IMR-90 (cell line): ENCODE measurements around the gene ESRRG. TPM values are rescaled to one million over a fixed set of nuclear protein-coding genes. Genes with fewer than 3 reads are reported as not detected.

Experiments
- ATAC-seq: fragments of 200-7000 bp; cut with Tn5 transposase; 2 replicates; pipeline ENCODE4 v1.9.1; 2020; ENCODE audit warnings: low read depth, mild to moderate bottlenecking, moderate library complexity
- BruUV-seq: library from RNA; stranded (reverse); fragments of 400-500 nt; replicated peaks from 2 replicates; lab custom pipeline; 2021; lab: Mats Ljungman, UMichigan
- CTCF ChIA-PET: fragments of 300-600 bp; formaldehyde crosslinking; extraction: SDS; loops from one replicate; lab custom pipeline; 2021; ENCODE audit warnings: antibody characterized with exemption; lab: Yijun Ruan, JAX
- POLR2A ChIA-PET: fragments of 300-600 bp; sonication (Branson Sonifier 250); formaldehyde crosslinking; loops from one replicate; lab custom pipeline; 2022; ENCODE audit warnings: antibody characterized with exemption; ENCODE audit not compliant: unreplicated experiment; lab: Charles Lee
- DNase-seq: peaks from one replicate; pipeline ENCODE4 v3.0.0; 2013
- H2AFZ ChIP-seq: replicated peaks from 2 replicates; pipeline ENCODE3; 2013; ENCODE audit warnings: low read length, mild to moderate bottlenecking; ENCODE audit not compliant: poor library complexity
- H2AK5ac ChIP-seq: 2 replicates; pipeline ENCODE4 v1.6.1; 2013; ENCODE audit warnings: low read depth, low read length, inconsistent platforms
- H2AK9ac ChIP-seq: replicated peaks from 2 replicates; pipeline ENCODE3; 2013; ENCODE audit warnings: mild to moderate bottlenecking, low read depth, low read length, moderate library complexity; ENCODE audit not compliant: poor library complexity
- H2BK120ac ChIP-seq: 2 replicates; pipeline ENCODE4 v1.6.1; 2013; ENCODE audit warnings: low read depth, low read length, inconsistent platforms
- H2BK15ac ChIP-seq: 3 replicates; pipeline ENCODE4 v1.6.1; 2013; ENCODE audit warnings: low read depth, low read length, inconsistent platforms
- H2BK20ac ChIP-seq: 2 replicates; pipeline ENCODE4 v1.6.1; 2013; ENCODE audit warnings: low read depth, mild to moderate bottlenecking, inconsistent platforms, low read length, moderate library complexity
- H2BK5ac ChIP-seq: 2 replicates; pipeline ENCODE4 v1.6.1; 2013; ENCODE audit warnings: mild to moderate bottlenecking, low read depth, low read length, inconsistent platforms; ENCODE audit not compliant: poor library complexity, severe bottlenecking
- H3K14ac ChIP-seq: replicated peaks from 2 replicates; pipeline ENCODE4 v1.6.1; 2013; ENCODE audit warnings: low read depth, low read length, inconsistent platforms
- H3K18ac ChIP-seq: 2 replicates; pipeline ENCODE4 v1.6.1; 2013; ENCODE audit warnings: low read depth, low read length, control low read depth
- H3K23ac ChIP-seq: 2 replicates; pipeline ENCODE4 v1.6.1; 2013; ENCODE audit warnings: low read depth, low read length, inconsistent platforms
- H3K27ac ChIP-seq: 2 replicates; pipeline ENCODE4 v1.5.1; 2013; ENCODE audit warnings: mild to moderate bottlenecking, control low read depth, low read length; ENCODE audit not compliant: insufficient read depth
- H3K27me3 ChIP-seq: 2 replicates; pipeline ENCODE4 v1.6.1; 2013; ENCODE audit warnings: low read length; ENCODE audit not compliant: control insufficient read depth, insufficient read depth
- H3K36me3 ChIP-seq: 2 replicates; pipeline ENCODE4 v1.6.1; 2013; ENCODE audit warnings: low read length, mixed read lengths; ENCODE audit not compliant: control insufficient read depth, insufficient read depth
- H3K4ac ChIP-seq: 2 replicates; pipeline ENCODE4 v1.6.1; 2013; ENCODE audit warnings: low read depth, low read length, inconsistent platforms
- H3K4me1 ChIP-seq: 2 replicates; pipeline ENCODE4 v1.6.1; 2013; ENCODE audit warnings: low read length, mixed read lengths; ENCODE audit not compliant: control insufficient read depth, insufficient read depth
- H3K4me2 ChIP-seq: 2 replicates; pipeline ENCODE4 v1.6.1; 2013; ENCODE audit warnings: low read depth, mild to moderate bottlenecking, control low read depth, low read length, moderate library complexity
- H3K4me3 ChIP-seq: 2 replicates; pipeline ENCODE4 v1.5.1; 2013; ENCODE audit warnings: low read depth, mild to moderate bottlenecking, control low read depth, low read length, moderate library complexity; ENCODE audit not compliant: insufficient read depth
- H3K56ac ChIP-seq: 2 replicates; pipeline ENCODE4 v1.6.1; 2013; ENCODE audit warnings: low read length, inconsistent platforms; ENCODE audit not compliant: insufficient read depth; ENCODE audit errors: extremely low read depth
- H3K79me1 ChIP-seq, 2 experiments: 2 replicates each; pipeline ENCODE4 v1.6.1; 2013; ENCODE audit warnings: low read length in 2 of 2, inconsistent platforms in 1 of 2, low read depth in 1 of 2
- H3K9ac ChIP-seq: 2 replicates; pipeline ENCODE4 v1.6.1; 2013; ENCODE audit warnings: low read depth, low read length, control low read depth
- H3K9me1 ChIP-seq: 2 replicates; pipeline ENCODE4 v1.6.1; 2013; ENCODE audit warnings: low read length, inconsistent platforms; ENCODE audit not compliant: insufficient read depth
- H3K9me3 ChIP-seq: 2 replicates; pipeline ENCODE4 v1.6.1; 2013; ENCODE audit warnings: low read length; ENCODE audit not compliant: control insufficient read depth, insufficient read depth
- H4K20me1 ChIP-seq: 2 replicates; pipeline ENCODE4 v1.6.1; 2013; ENCODE audit warnings: low read length, inconsistent platforms; ENCODE audit not compliant: insufficient read depth
- H4K5ac ChIP-seq: 2 replicates; pipeline ENCODE4 v1.6.1; 2013; ENCODE audit warnings: mild to moderate bottlenecking, low read depth, low read length, control low read depth
- H4K8ac ChIP-seq, 2 experiments: 2 replicates each; pipeline ENCODE4 v1.6.1; 2013; ENCODE audit warnings: low read depth in 2 of 2, low read length in 2 of 2, control low read depth in 1 of 2, inconsistent platforms in 1 of 2
- H4K91ac ChIP-seq: 2 replicates; pipeline ENCODE4 v1.6.1; 2013; ENCODE audit warnings: low read depth, low read length, inconsistent platforms; ENCODE audit not compliant: insufficient read depth
- SMC3 ChIP-seq: fragments of 150-350 bp; IDR thresholded peaks from 2 replicates; pipeline ENCODE4 v1.6.1; 2016; ENCODE audit warnings: low read depth, mild to moderate bottlenecking, antibody characterized with exemption, low read length, moderate library complexity
- WGBS, 2 experiments: methylation state at CpG; one replicate each; pipeline versions ENCODE4 v1.1.5 to v1.1.7; 2013; ENCODE audit warnings: missing lambda C conversion rate in 2 of 2; ENCODE audit not compliant: insufficient read length in 1 of 2; ENCODE audit errors: extremely low coverage in 2 of 2; 5-methylcytosine and 5-hydroxymethylcytosine counted together
- dilution Hi-C: fragments of 300-500 bp; cut with HindIII; formaldehyde crosslinking; loops from one replicate; pipeline ENCODE4 v1.14.3; 2018; ENCODE audit warnings: low sequenced_read_pairs; ENCODE audit not compliant: unreplicated experiment
- in situ Hi-C: fragments of 300-500 bp; cut with MboI; formaldehyde crosslinking; loops from 3 replicates; pipeline ENCODE4 v1.14.3; 2019; ENCODE audit warnings: low sequenced_read_pairs, inconsistent platforms, mixed read lengths
- intact Hi-C: fragments of 100-400 bp; cut with micrococcal nuclease; formaldehyde crosslinking; loops from 2 replicates; pipeline ENCODE4 v1.10.0; 2022
- polyA plus RNA-seq, 3 experiments: library from polyadenylated mRNA; depleted of rRNA; stranded (reverse); fragments of >200 nt; gene quantifications; 2 replicates each; pipeline ENCODE4 v1.2.3, GENCODE V29; 2012; ENCODE audit warnings: low replicate concordance in 1 of 3
- total RNA-seq: library from RNA; depleted of rRNA; stranded (reverse); fragments of >200 nt; gene quantifications from 2 replicates; pipeline ENCODE4 v1.2.3, GENCODE V29; 2012

ESRRG gene
- total and polyA plus RNA-seq, 2 of the 4 experiments (the other 2 are of a cell fraction) = 0.17 to 0.54 TPM

- no peak overlapping the region for H3K23ac ChIP-seq
- dilution Hi-C loops (no loop called here), intact Hi-C loops (loop anchor here (5.0 kb wide), 1 partner anchor 1645 kb away; no protein-coding TSS in a partner anchor), in situ Hi-C loops (no loop called here)
- H3K9me3 ChIP-seq = no peaks in the 10 kb centered on the region
- no peak overlapping the region for H4K5ac ChIP-seq
- no peak overlapping the region for H2BK20ac ChIP-seq
- no peak overlapping the region for H3K18ac ChIP-seq
- CTCF ChIA-PET = no interaction called here
- H3K4ac ChIP-seq = no peak overlapping the region
- H4K91ac ChIP-seq = no peak overlapping the region
- no peak overlapping the region for H3K14ac ChIP-seq
- no peak overlapping the region for H2AK9ac ChIP-seq
- H3K36me3 ChIP-seq = no peaks in the 10 kb centered on the region
- H2AFZ ChIP-seq = no peak overlapping the region
- H3K4me1 ChIP-seq = no peaks in the 10 kb centered on the region
- H3K4me2 ChIP-seq = no peak overlapping the region
- H3K79me1 ChIP-seq = no peaks in the 10 kb centered on the region
- no peak overlapping the region for H2BK5ac ChIP-seq
- no peaks in the 10 kb centered on the region for H3K27me3 ChIP-seq
- H2BK120ac ChIP-seq = no peak overlapping the region
- no peaks in the 10 kb centered on the region for H3K9me1 ChIP-seq
- H3K27ac ChIP-seq = no peak overlapping the region
- no peak overlapping the region for H4K8ac ChIP-seq
- ATAC-seq (no peak), DNase-seq (no peak)
- no peak overlapping the region for H2AK5ac ChIP-seq
- no peaks in the 10 kb centered on the region for H4K20me1 ChIP-seq
- no TSS peak for BruUV-seq
- TF ChIP-seq SMC3 = no peak
- no peak overlapping the region for H3K56ac ChIP-seq
- H3K4me3 ChIP-seq = no peak overlapping the region
- no CpG with 5 or more reads among the region's 2 CpGs for WGBS, 2 experiments
- H2BK15ac ChIP-seq = no peak overlapping the region
- no peak overlapping the region for H3K9ac ChIP-seq
- POLR2A ChIA-PET = no interaction called here
Observed at GRCh38 chr1:216542741-216543140, 180.5 kb downstream of the ESRRG start.
